Body of pancreas (tissue), 4 donors: ENCODE data around the gene SYCP3.

ENCODE experiments used
- POLR2A ChIP-seq, 3 donors: fragments of 450-650 bp; IDR thresholded peaks; one replicate each; pipeline ENCODE4 v1.6.1; 2016; ENCODE audit warnings: antibody characterized with exemption in 3 of 3, mild to moderate bottlenecking in 2 of 3
- TF ChIP-seq, protein P1 (sequence below), 7 experiments: fragments of 450-650 bp in 4 of 7; fragments of 200-600 bp in 3 of 7; sonication (generic) in 3 of 7; IDR thresholded peaks; one replicate each; pipeline ENCODE4 v1.5.1; 2016 to 2019; ENCODE audit warnings: antibody characterized with exemption in 7 of 7

DNA sequence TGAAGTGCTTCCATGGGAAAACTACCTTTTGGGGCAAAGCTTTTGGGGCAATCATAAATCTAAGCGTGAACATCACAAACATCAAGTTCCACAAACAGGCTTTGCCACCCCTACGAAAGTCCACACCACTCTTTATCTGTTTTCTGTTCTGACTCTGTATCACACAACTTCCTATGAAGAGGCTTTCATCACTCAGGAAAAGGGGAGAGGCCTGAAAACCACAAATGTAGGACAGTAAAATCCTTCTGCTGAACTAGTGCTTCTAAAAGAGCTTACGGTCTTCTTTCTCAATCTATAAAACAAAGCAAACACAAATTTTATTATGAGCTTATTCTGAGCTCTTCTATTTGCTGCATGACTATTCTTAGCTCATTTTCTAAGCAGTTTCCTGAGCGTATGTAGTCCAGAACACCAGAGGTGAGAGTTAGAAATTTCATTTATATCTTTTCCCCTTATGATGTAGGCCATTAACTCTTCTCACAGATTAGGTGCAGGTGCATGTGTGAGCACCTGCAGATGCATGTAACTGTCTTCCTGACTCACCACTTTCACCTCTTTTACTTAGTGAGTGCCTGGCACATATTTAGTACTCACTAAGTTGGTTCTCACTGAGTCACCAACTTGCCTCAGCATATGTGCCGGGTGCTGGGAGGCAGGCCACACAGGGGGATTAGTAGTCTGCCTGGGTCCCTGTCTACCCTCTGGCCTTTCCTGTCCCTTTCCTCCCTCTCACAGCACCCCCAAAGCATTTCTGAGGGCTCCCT, 32.9 kb upstream of the SYCP3 start:
- TF ChIP-seq, protein P1, sequence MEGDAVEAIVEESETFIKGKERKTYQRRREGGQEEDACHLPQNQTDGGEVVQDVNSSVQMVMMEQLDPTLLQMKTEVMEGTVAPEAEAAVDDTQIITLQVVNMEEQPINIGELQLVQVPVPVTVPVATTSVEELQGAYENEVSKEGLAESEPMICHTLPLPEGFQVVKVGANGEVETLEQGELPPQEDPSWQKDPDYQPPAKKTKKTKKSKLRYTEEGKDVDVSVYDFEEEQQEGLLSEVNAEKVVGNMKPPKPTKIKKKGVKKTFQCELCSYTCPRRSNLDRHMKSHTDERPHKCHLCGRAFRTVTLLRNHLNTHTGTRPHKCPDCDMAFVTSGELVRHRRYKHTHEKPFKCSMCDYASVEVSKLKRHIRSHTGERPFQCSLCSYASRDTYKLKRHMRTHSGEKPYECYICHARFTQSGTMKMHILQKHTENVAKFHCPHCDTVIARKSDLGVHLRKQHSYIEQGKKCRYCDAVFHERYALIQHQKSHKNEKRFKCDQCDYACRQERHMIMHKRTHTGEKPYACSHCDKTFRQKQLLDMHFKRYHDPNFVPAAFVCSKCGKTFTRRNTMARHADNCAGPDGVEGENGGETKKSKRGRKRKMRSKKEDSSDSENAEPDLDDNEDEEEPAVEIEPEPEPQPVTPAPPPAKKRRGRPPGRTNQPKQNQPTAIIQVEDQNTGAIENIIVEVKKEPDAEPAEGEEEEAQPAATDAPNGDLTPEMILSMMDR (IDR thresholded peaks at IDR 0.05) = no peak
- TF ChIP-seq POLR2A (IDR thresholded peaks at IDR 0.05) = no peak
